HG02623 (cell line): ENCODE measurements around the gene PANK3.
"Not testable (repeated sequence)": the region's sequence is repeated elsewhere in the genome, so short reads cannot be mapped to it uniquely, and the experiment has no call there.

Source experiments
- ATAC-seq: cut with Tn5 transposase; IDR thresholded peaks from one replicate; pipeline ENCODE4 v1.9.1; 2021; ENCODE audit warnings: moderate library complexity; ENCODE audit not compliant: unreplicated experiment

PANK3 gene

GRCh38 chr5:168596122-168596521, 17.0 kb upstream of the PANK3 start:
- not testable (repeated sequence) for ATAC-seq

DNA sequence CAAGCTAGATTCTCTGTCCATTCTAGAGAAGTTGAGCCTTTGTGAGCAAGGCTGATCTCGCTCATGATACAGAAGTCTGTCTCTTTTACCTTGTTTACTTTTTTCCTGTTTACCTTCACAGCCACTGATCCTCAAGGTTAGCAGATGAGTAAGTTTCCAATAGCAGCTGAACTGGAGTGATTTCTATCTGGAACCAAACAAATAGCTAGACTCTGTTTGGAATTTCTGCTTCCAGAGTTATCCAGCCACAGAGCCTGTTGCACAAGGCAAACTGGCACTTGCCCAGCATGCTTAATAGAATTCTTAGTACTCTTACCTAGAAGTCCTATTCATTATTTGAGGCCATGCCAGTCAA, 12.8 kb upstream of the PANK3 start:
- ATAC-seq: no peak

- ATAC-seq: no peak
These were observed 12.3 kb upstream of the PANK3 start for GRCh38 chr5:168591302-168592013.

- no peak for ATAC-seq
These were observed 11.5 kb upstream of the PANK3 start for GRCh38 chr5:168590666-168591065.

DNA sequence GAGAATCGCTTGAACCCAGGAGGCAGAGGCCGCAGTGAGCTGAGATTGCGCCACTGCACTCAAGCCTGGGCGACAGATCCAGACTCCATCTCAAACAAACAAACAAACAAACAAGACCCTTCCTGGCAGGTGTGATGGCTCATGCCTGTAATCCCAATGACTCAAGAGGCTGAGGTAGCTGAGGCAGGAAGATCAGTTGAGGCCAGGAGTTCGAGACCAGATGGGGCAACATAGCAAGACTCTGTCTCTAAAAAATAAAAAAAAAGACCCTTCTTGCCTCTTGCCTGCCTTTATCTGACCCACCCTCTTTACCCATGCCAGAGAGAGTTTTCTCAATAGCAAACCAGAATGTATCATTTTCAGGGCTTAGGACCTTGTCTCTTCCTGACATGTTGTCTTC, 8.8 kb upstream of the PANK3 start:
- ATAC-seq: no peak

- no peak for ATAC-seq
These were observed 6.1 kb upstream of the PANK3 start for GRCh38 chr5:168585119-168585856.

GRCh38 chr5:168583742-168584482, 4.7 kb upstream of the PANK3 start:
- peak; percentile 16 for ATAC-seq

- not testable (repeated sequence) for ATAC-seq
These were observed 1.8 kb upstream of the PANK3 start for GRCh38 chr5:168580814-168581469.

GRCh38 chr5:168580227-168580508, 1.0 kb upstream of the PANK3 start:
- no peak for ATAC-seq

- peak; percentile 90 for ATAC-seq
These were observed 489 bp upstream of the PANK3 start for GRCh38 chr5:168579488-168580226.

DNA sequence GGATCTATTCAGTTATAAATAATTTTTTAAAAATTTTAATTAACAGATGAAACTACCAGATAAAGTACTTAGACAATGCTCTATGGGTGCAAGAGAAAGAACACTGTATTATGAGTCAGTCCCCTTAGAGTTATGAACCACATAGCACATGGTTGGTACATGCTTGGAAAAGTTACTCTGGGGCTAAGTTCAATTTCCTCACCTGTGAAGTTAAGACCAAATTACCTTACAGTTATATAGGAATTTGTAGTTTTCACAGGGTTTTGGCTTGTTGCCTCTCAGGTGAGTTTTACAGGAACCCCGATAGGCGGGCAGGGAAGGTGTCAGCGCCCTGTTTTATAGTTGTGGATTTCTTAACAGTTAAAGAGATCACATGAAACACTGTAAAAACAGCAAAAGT, 1.2 kb downstream of the PANK3 start:
- no peak for ATAC-seq

- no peak for ATAC-seq
These were observed 3.5 kb downstream of the PANK3 start for GRCh38 chr5:168575391-168576372.

DNA sequence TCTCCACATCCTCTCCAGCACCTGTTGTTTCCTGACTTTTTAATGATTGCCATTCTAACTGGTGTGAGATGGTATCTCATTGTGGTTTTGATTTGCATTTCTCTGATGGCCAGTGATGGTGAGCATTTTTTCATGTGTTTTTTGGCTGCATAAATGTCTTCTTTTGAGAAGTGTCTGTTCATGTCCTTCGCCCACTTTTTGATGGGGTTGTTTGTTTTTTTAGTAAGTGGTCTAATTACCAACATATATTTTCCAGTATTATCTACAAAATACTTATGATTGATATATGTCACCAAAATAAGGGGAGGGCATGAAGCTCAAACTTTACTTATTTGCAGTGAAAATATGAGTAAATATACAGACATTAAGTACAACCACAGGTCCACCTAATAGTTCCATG, 5.0 kb downstream of the PANK3 start:
- not testable (repeated sequence) for ATAC-seq

DNA sequence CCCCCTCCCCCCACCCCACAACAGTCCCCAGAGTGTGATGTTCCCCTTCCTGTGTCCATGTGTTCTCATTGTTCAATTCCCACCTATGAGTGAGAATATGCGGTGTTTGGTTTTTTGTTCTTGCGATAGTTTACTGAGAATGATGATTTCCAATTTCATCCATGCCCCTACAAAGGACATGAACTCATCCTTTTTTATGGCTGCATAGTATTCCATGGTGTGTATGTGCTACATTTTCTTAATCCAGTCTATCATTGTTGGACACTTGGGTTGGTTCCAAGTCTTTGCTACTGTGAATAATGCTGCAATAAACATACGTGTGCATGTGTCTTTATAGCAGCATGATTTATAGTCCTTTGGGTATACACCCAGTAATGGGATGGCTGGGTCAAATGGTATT, 5.5 kb downstream of the PANK3 start:
- ATAC-seq: not testable (repeated sequence)

- no peak for ATAC-seq
These were observed 8.5 kb downstream of the PANK3 start for GRCh38 chr5:168570490-168571328.

DNA sequence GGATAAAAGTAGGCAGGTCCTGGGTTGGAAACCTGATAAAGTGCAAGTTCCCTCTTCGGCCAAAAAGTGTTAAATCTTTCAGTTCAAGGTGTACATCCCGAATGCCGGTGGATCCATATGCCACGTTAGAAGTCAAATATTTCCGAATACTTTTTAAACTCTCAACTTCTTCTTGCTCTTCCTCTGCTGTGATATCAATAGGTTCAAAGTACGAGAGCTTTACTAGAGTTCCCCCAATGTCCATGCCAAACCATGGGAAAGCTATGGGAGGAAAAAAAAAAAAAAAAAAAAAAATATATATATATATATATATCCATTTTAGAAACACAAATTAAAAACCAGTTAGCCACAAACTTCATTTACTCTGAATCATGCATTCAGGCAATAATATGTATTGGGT, 10.4 kb downstream of the PANK3 start:
- ATAC-seq: no peak

GRCh38 chr5:168563959-168564358, 15.2 kb downstream of the PANK3 start:
- no peak for ATAC-seq

DNA sequence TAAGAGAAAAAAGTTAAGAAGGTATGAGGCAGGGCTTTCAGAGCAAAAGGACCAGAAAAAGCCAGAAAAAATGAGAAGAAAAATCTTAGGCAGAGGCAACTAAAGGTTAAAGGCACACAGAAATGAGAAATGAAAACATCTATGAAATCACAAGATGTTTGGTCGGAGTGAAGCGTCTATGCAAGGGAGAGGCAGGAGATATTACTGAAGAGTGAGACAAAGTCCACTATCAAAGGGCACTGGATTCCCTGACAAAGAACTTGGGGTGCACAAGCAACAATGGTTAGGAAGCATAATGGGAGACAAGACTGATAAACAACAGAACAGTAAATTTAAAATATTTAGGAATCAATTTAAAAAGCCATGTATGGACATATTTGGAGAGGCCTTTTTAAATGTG, 16.9 kb downstream of the PANK3 start:
- no peak for ATAC-seq

GRCh38 chr5:168557389-168557788, 21.8 kb downstream of the PANK3 start:
- ATAC-seq: no peak
